Neural cell (in vitro differentiated cells): ENCODE data around the gene ROCK2.

ENCODE experiments used
- CTCF ChIP-seq: fragments of 450-650 bp; IDR thresholded peaks from 2 replicates; pipeline ENCODE4 v1.5.1; 2014; ENCODE audit warnings: antibody characterized with exemption, mild to moderate bottlenecking, moderate library complexity; ENCODE audit not compliant: poor library complexity, severe bottlenecking
- EZH2 ChIP-seq: fragments of 200-600, 300-800 bp; shearing (Covaris generic), sonication (generic); IDR thresholded peaks from 2 replicates; pipeline ENCODE4 v1.6.1; 2014; ENCODE audit warnings: antibody characterized with exemption, low read length, borderline replicate concordance, mild to moderate bottlenecking; ENCODE audit not compliant: insufficient read depth, poor library complexity, severe bottlenecking
- MXI1 ChIP-seq: fragments of 450-650 bp; conservative IDR thresholded peaks from 2 replicates; pipeline ENCODE4 v1.6.1; 2014; ENCODE audit warnings: antibody characterized with exemption, mild to moderate bottlenecking; ENCODE audit not compliant: poor library complexity, severe bottlenecking

DNA sequence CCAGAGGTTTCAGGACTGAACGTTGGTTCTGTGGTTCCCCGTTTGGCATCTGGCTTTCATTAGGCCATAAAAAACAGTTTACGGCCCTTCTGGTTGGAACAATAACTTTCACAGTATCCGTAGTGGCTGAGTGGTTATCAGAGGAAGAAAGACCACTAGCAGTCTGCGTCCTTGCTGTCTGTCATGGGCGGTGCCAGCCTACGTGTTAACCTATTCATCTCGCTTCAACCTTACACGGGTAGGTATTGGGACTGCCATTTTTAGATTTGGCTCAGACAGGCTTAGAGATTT lies 42.6 kb upstream of the ROCK2 start:
- TF ChIP-seq CTCF (no peak), MXI1 (no peak), EZH2 (no peak)
